Measurements from ENCODE around the gene SUDS3.
"Not testable (repeated sequence)": the region's sequence is repeated elsewhere in the genome, so short reads cannot be mapped to it uniquely, and the experiment has no call there.

SUDS3 gene

GRCh38 chr12:118398940-118399339 is 22.6 kb downstream of the SUDS3 start:
- no peak for DNase-seq

- DNase-seq = no peak
These were observed 25.9 kb downstream of the SUDS3 start for GRCh38 chr12:118402251-118402650.

- peak; percentile 58 for DNase-seq
These were observed 28.6 kb downstream of the SUDS3 start for GRCh38 chr12:118404876-118405521.

GRCh38 chr12:118408241-118408640 is 31.9 kb downstream of the SUDS3 start:
- not testable (repeated sequence) for DNase-seq

GRCh38 chr12:118409834-118410233 is 33.5 kb downstream of the SUDS3 start:
- no peak for DNase-seq

GRCh38 chr12:118417942-118418341 is 41.6 kb downstream of the SUDS3 start:
- DNase-seq = no peak

- DNase-seq = no peak
These were observed 42.2 kb downstream of the SUDS3 start for GRCh38 chr12:118418385-118419057.

- DNase-seq = no peak
These were observed 44.3 kb downstream of the SUDS3 start for GRCh38 chr12:118420673-118421072.

GRCh38 chr12:118424884-118425283 is 48.5 kb downstream of the SUDS3 start:
- DNase-seq = no peak

- no peak for DNase-seq
These were observed 49.0 kb downstream of the SUDS3 start for GRCh38 chr12:118425364-118425763.

- DNase-seq = no peak
These were observed 51.5 kb downstream of the SUDS3 start for GRCh38 chr12:118427819-118428218.

GRCh38 chr12:118428643-118429042 is 52.3 kb downstream of the SUDS3 start:
- no peak for DNase-seq

- no peak for DNase-seq
These were observed 53.5 kb downstream of the SUDS3 start for GRCh38 chr12:118429688-118430383.

- no peak for DNase-seq
These were observed 54.2 kb downstream of the SUDS3 start for GRCh38 chr12:118430516-118430915.

- no peak for DNase-seq
These were observed 56.6 kb downstream of the SUDS3 start for GRCh38 chr12:118432812-118433545.

GRCh38 chr12:118436002-118436730 is 59.8 kb downstream of the SUDS3 start:
- no peak for DNase-seq

- no peak for DNase-seq
These were observed 60.6 kb downstream of the SUDS3 start for GRCh38 chr12:118436986-118437385.

GRCh38 chr12:118439068-118439467 is 62.7 kb downstream of the SUDS3 start:
- no peak for DNase-seq

GRCh38 chr12:118446247-118446646 is 69.9 kb downstream of the SUDS3 start:
- DNase-seq = no peak

GRCh38 chr12:118447181-118447580 is 70.8 kb downstream of the SUDS3 start:
- no peak for DNase-seq

- no peak for DNase-seq
These were observed 72.0 kb downstream of the SUDS3 start for GRCh38 chr12:118448341-118448740.

- DNase-seq = no peak
These were observed 79.0 kb downstream of the SUDS3 start for GRCh38 chr12:118455327-118455726.

GRCh38 chr12:118456741-118457140 is 80.4 kb downstream of the SUDS3 start:
- no peak for DNase-seq

Measured in activated CD4-positive, alpha-beta T cell treated with anti-CD3 and anti-CD28 coated beads, Interleukin-2, amount 50 U/mL, for 16 hours (primary cell).